Measurements from ENCODE around the gene MPEG1. TPM values are rescaled to one million over a fixed set of nuclear protein-coding genes. Genes with fewer than 3 reads are reported as not detected.

MPEG1 gene
- total RNA-seq, 2 donors from 2014 or later: 29.8 to 32.1 TPM

- no peaks in the 10 kb centered on the region for H3K27me3 ChIP-seq (replicated peaks; ENCODE audit: insufficient read depth)
- no peak within 1 kb of the TSS for H3K27ac ChIP-seq
- peaks cover 0 to 17% of the 10 kb centered on the region in 2 donors for H3K4me1 ChIP-seq (ENCODE audit: control insufficient read depth in 1 of 2, low read depth in 2 of 2)
- H3K9me3 ChIP-seq: no peaks in the 10 kb centered on the region
- ATAC-seq (ENCODE audit: insufficient number of reproducible peaks, low FRiP score, low read depth): peak; percentile 91
- TF ChIP-seq CTCF (IDR thresholded peaks at IDR 0.05): peak; percentile 87
- H3K36me3 ChIP-seq: no peaks in the 10 kb centered on the region
- peak within 1 kb of the TSS; percentile 94 for H3K4me3 ChIP-seq
- peak; percentile 80 for DNase-seq (ENCODE audit: low spot score)
These were observed 41.0 kb downstream of the MPEG1 start, which contains the start of gene DTX4 for GRCh38 chr11:59171508-59172322. TSS of gene DTX4 (plus strand) at chr11:59172132. CDS start at chr11:59172596, 464 bp downstream.

GRCh38 chr11:59164028-59164427 is 48.7 kb downstream of the MPEG1 start:
- no peak overlapping the region for H3K27ac ChIP-seq
- ATAC-seq (ENCODE audit: insufficient number of reproducible peaks, low FRiP score, low read depth) (no peak), DNase-seq (ENCODE audit: low spot score) (no peak)
- H3K9me3 ChIP-seq: no peaks in the 10 kb centered on the region
- H3K4me3 ChIP-seq: no peak overlapping the region
- H3K36me3 ChIP-seq: no peaks in the 10 kb centered on the region
- H3K27me3 ChIP-seq (replicated peaks; ENCODE audit: insufficient read depth): no peaks in the 10 kb centered on the region
- no peak for TF ChIP-seq CTCF (IDR thresholded peaks at IDR 0.05)
- H3K4me1 ChIP-seq (ENCODE audit: control insufficient read depth in 1 of 2, low read depth in 2 of 2): no peaks in the 10 kb centered on the region

Other genes starting within 250 kb of the MPEG1 start
- not detected for gene GLYATL1B, start 126.6 kb downstream of the MPEG1 start, total RNA-seq
- 1 to 10 TPM in 1 of 2 donors, not detected in 1; 2.1 TPM for gene FAM111B, start 105.7 kb downstream of the MPEG1 start, total RNA-seq
- 10 to 100 TPM; 23.6 to 35.6 TPM for gene FAM111A, start 70.1 kb downstream of the MPEG1 start, total RNA-seq
- 1 to 10 TPM; 4.7 to 8.8 TPM for gene DTX4, start 40.8 kb downstream of the MPEG1 start, total RNA-seq
- not detected for gene OR5AN1, start 146.0 kb upstream of the MPEG1 start, total RNA-seq
- not detected for gene OR5A2, start 213.5 kb upstream of the MPEG1 start, total RNA-seq
- not detected for gene OR5A1, start 223.5 kb upstream of the MPEG1 start, total RNA-seq
- not detected for gene OR4D6, start 244.0 kb upstream of the MPEG1 start, total RNA-seq